Inflammatory macrophage treated with lipopolysaccharide for 4 hours (primary cell): ENCODE results near the gene LCP1.
"Not testable (repeated sequence)": the region's sequence is repeated elsewhere in the genome, so short reads cannot be mapped to it uniquely, and the experiment has no call there.

Experiments used
- DNase-seq: peaks from one replicate; pipeline ENCODE4 v3.0.0-alpha.2; 2020

LCP1 gene

GRCh38 chr13:46181377-46181839 is 569 bp downstream of the LCP1 start:
- no peak for DNase-seq

- no peak for DNase-seq
Observed at GRCh38 chr13:46179969-46180763, 1.8 kb downstream of the LCP1 start.

GRCh38 chr13:46179491-46179908 is 2.5 kb downstream of the LCP1 start:
- peak; percentile 58 for DNase-seq

- DNase-seq: no peak
Observed at GRCh38 chr13:46178821-46179220, 3.2 kb downstream of the LCP1 start.

- DNase-seq: peak; percentile 83
Observed at GRCh38 chr13:46178143-46178542, 3.8 kb downstream of the LCP1 start.

- peak; percentile 93 for DNase-seq
Observed at GRCh38 chr13:46176756-46177155, 5.2 kb downstream of the LCP1 start.

GRCh38 chr13:46173656-46174055 is 8.3 kb downstream of the LCP1 start:
- DNase-seq: peak; percentile 91

GRCh38 chr13:46172531-46172991 is 9.4 kb downstream of the LCP1 start:
- DNase-seq: peak; percentile 94

GRCh38 chr13:46171739-46172138 is 10.2 kb downstream of the LCP1 start:
- no peak for DNase-seq

- DNase-seq: peak; percentile 90
Observed at GRCh38 chr13:46171217-46171616, 10.8 kb downstream of the LCP1 start.

- DNase-seq: peak; percentile 57
Observed at GRCh38 chr13:46170687-46171086, 11.3 kb downstream of the LCP1 start.

GRCh38 chr13:46170268-46170667 is 11.7 kb downstream of the LCP1 start:
- DNase-seq: no peak

- DNase-seq: no peak
Observed at GRCh38 chr13:46169758-46170157, 12.2 kb downstream of the LCP1 start.

- DNase-seq: peak; percentile 69
Observed at GRCh38 chr13:46168783-46169182, 13.2 kb downstream of the LCP1 start.

GRCh38 chr13:46168341-46168740 is 13.6 kb downstream of the LCP1 start:
- DNase-seq: peak; percentile 93

GRCh38 chr13:46166947-46167610 is 14.9 kb downstream of the LCP1 start:
- no peak for DNase-seq

GRCh38 chr13:46166224-46166584 is 15.8 kb downstream of the LCP1 start:
- no peak for DNase-seq

GRCh38 chr13:46165485-46166223 is 16.3 kb downstream of the LCP1 start:
- peak; percentile 58 for DNase-seq

- DNase-seq: no peak
Observed at GRCh38 chr13:46164661-46165060, 17.3 kb downstream of the LCP1 start.

- not testable (repeated sequence) for DNase-seq
Observed at GRCh38 chr13:46162741-46163140, 19.2 kb downstream of the LCP1 start.

GRCh38 chr13:46160471-46161066 is 21.4 kb downstream of the LCP1 start:
- peak; percentile 68 for DNase-seq

- DNase-seq: no peak
Observed at GRCh38 chr13:46160065-46160464, 21.9 kb downstream of the LCP1 start.

- DNase-seq: no peak
Observed at GRCh38 chr13:46158983-46159382, 23.0 kb downstream of the LCP1 start.
